Colonic mucosa (tissue), 4 donors: ENCODE data around the gene OGN. TPM values are rescaled to one million over a fixed set of nuclear protein-coding genes. Genes with fewer than 3 reads are reported as not detected.

Experiments used
- DNase-seq: peaks from one replicate; pipeline ENCODE4 v3.0.0-alpha.2; 2020
- H3K27ac ChIP-seq: fragments of 200-600 bp; one replicate; pipeline ENCODE4 v1.8.0; 2021
- H3K27me3 ChIP-seq: fragments of 200-600 bp; one replicate; pipeline ENCODE4 v1.8.0; 2021
- H3K36me3 ChIP-seq: fragments of 200-600 bp; one replicate; pipeline ENCODE4 v1.8.0; 2021
- H3K4me1 ChIP-seq: fragments of 200-600 bp; one replicate; pipeline ENCODE4 v1.8.0; 2021; ENCODE audit warnings: mild to moderate bottlenecking
- H3K4me3 ChIP-seq: fragments of 200-600 bp; one replicate; pipeline ENCODE4 v1.8.0; 2021
- H3K9ac ChIP-seq, 2 donors: one replicate each; pipeline ENCODE4 v1.7.0; 2013; ENCODE audit warnings: control low read depth in 2 of 2, low read depth in 2 of 2, low read length in 2 of 2
- H3K9me3 ChIP-seq: fragments of 200-600 bp; one replicate; pipeline ENCODE4 v1.8.0; 2021
- CTCF ChIP-seq: fragments of 200-600 bp; IDR thresholded peaks from one replicate; pipeline ENCODE4 v1.8.0; 2022; ENCODE audit warnings: antibody characterized with exemption, mild to moderate bottlenecking
- intact Hi-C: fragments of 100-400 bp; cut with DNase I; formaldehyde crosslinking; loops from one replicate; pipeline ENCODE4 v1.14.1; 2022
- total RNA-seq, 2 donors: library from RNA; stranded (reverse); fragmentation: NEBNext Ultra II Directional in 1 of 2; extraction: Animal tissue kit (Norgen Biotek cat#: 25700) in 1 of 2; gene quantifications; one replicate each; pipeline ENCODE4 v1.2.1, GENCODE V29; 2021
- donor health status: healthy.
- donor health status: DM: no; HTN: no; CAD: no.
- donor health status: DM: no; HTN: no; CAD: no.

OGN gene
- total RNA-seq, 2 donors from 2014 or later: 3.2 to 13.9 TPM

GRCh38 chr9:92380603-92381002, 23.8 kb downstream of the OGN start:
- Histone ChIP-seq H3K27me3 (no peaks in the 10 kb centered on the region), H3K9ac (no peak overlapping the region), H3K9me3 (no peaks in the 10 kb centered on the region), H3K27ac (no peak overlapping the region), H3K4me3 (no peak overlapping the region), H3K4me1 (no peaks in the 10 kb centered on the region), H3K36me3 (no peaks in the 10 kb centered on the region)
- no peak for TF ChIP-seq CTCF
- intact Hi-C loops: no loop called here
- no peak for DNase-seq

GRCh38 chr9:92378865-92379560, 25.4 kb downstream of the OGN start:
- Histone ChIP-seq H3K4me1 (no peaks in the 10 kb centered on the region), H3K9ac (no peak overlapping the region), H3K36me3 (no peaks in the 10 kb centered on the region), H3K27me3 (no peaks in the 10 kb centered on the region), H3K4me3 (no peak overlapping the region), H3K9me3 (no peaks in the 10 kb centered on the region), H3K27ac (no peak overlapping the region)
- intact Hi-C loops: no loop called here
- no peak for DNase-seq
- TF ChIP-seq CTCF: no peak

- Histone ChIP-seq H3K27ac (no peak overlapping the region), H3K9me3 (no peaks in the 10 kb centered on the region), H3K9ac (no peak overlapping the region), H3K36me3 (no peaks in the 10 kb centered on the region), H3K4me1 (no peaks in the 10 kb centered on the region), H3K4me3 (no peak overlapping the region), H3K27me3 (no peaks in the 10 kb centered on the region)
- TF ChIP-seq CTCF: no peak
- no peak for DNase-seq
- intact Hi-C loops: no loop called here
Observed at GRCh38 chr9:92377876-92378275, 26.5 kb downstream of the OGN start.

GRCh38 chr9:92373167-92373566, 31.2 kb downstream of the OGN start:
- Histone ChIP-seq H3K4me1 (no peaks in the 10 kb centered on the region), H3K27ac (no peak overlapping the region), H3K27me3 (no peaks in the 10 kb centered on the region), H3K9me3 (no peaks in the 10 kb centered on the region), H3K9ac (no peak overlapping the region), H3K4me3 (no peak overlapping the region), H3K36me3 (no peaks in the 10 kb centered on the region)
- DNase-seq: no peak
- intact Hi-C loops: no loop called here
- no peak for TF ChIP-seq CTCF

- intact Hi-C loops: no loop called here
- Histone ChIP-seq H3K9ac (no peak overlapping the region), H3K27me3 (no peaks in the 10 kb centered on the region), H3K27ac (no peak overlapping the region), H3K36me3 (no peaks in the 10 kb centered on the region), H3K4me1 (no peaks in the 10 kb centered on the region), H3K9me3 (no peaks in the 10 kb centered on the region), H3K4me3 (no peak overlapping the region)
- no peak for TF ChIP-seq CTCF
- DNase-seq: no peak
Observed at GRCh38 chr9:92369075-92369474, 35.3 kb downstream of the OGN start.
